ENCODE results near the gene CCDC148. TPM values are rescaled to one million over a fixed set of nuclear protein-coding genes. Genes with fewer than 3 reads are reported as not detected.

Gene CCDC148
- polyA plus RNA-seq, 3 donors: not detected

DNA sequence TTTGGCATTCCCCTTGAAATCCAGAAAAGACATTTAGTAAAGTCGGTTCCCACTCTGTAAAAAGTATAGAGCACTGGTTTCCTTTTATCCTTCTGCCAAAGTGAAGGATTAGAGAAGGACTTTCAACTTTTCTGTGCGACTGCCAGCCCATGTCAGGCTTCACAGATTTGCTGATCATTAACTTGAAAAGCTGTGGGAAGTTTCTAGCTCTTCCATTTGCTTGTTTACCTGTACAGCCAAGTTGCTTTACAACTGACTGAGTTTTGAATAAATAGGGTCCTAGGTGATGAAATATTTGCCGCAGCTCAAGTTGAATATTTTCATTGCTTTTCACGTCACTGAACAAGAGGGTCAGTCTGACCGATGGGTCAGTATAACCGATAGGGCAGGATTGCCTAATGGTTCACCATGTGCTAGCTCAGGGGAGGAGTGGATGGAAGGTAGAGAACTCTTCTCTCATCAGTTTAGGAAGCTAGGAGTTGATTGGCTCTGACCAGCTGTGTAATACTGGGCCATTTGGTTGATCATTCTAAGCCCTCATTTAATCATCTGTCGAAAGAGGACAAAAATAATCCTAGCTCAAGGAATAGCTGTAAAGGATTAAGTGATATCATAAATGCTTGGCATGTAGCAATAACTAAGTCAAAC is 324.5 kb downstream of the CCDC148 start:
- H3K79me2 ChIP-seq (ENCODE audit: insufficient read depth, low read length): no peaks in the 10 kb centered on the region
- intact Hi-C loops (cut with micrococcal nuclease): no loop called here
- 93% methylated on average over 3 of the region's 7 CpGs for WGBS (ENCODE audit: insufficient coverage)

GRCh38 chr2:158131483-158131912 is 325.1 kb downstream of the CCDC148 start:
- H3K4me2 ChIP-seq (replicated peaks; ENCODE audit: extremely low read depth, low read length, poor library complexity, severe bottlenecking): no peak overlapping the region
- no peaks in the 10 kb centered on the region for H3K9me3 ChIP-seq (replicated peaks in 1 of 2; ENCODE audit: control insufficient read depth in 1 of 2, insufficient read depth in 1 of 2, low read length in 2 of 2)
- Mint-ChIP-seq H3K4me1 (peaks cover 9% of the 10 kb centered on the region), H3K36me3 (no peaks in the 10 kb centered on the region), H3K27ac (no peak overlapping the region), H3K9me3 (no peaks in the 10 kb centered on the region), H3K27me3 (ENCODE audit: low read depth in 3 of 3) (peaks cover 0 to 3% (median 0%) of the 10 kb centered on the region in 3 donors), H3K4me3 (no peak overlapping the region)
- intact Hi-C loops (cut with micrococcal nuclease): no loop called here
- DNase-seq: no peak
- H3K9ac ChIP-seq (ENCODE audit: insufficient read depth, low read length, poor library complexity, severe bottlenecking): no peak overlapping the region
- WGBS (ENCODE audit: insufficient coverage): no CpG with 5 or more reads among the region's 1 CpG
- H3K4me1 ChIP-seq (ENCODE audit: control insufficient read depth in 1 of 2, insufficient read depth in 2 of 2, low read length in 2 of 2): peaks cover 0 to 2% of the 10 kb centered on the region in 2 donors
- H3K36me3 ChIP-seq (replicated peaks in 1 of 2; ENCODE audit: control insufficient read depth in 1 of 2, insufficient read depth in 2 of 2, low read length in 2 of 2): no peaks in the 10 kb centered on the region
- no peak overlapping the region for H2AFZ ChIP-seq (ENCODE audit: insufficient read depth, low read depth, low read length, poor library complexity, severe bottlenecking)
- no peak for TF ChIP-seq CTCF (IDR thresholded peaks at IDR 0.05)
- no peaks in the 10 kb centered on the region for H3K79me2 ChIP-seq (ENCODE audit: insufficient read depth, low read length)
- no peak overlapping the region for H3K27ac ChIP-seq (ENCODE audit: low read depth in 1 of 2, low read length in 2 of 2)
- no peak overlapping the region for H3K4me3 ChIP-seq (replicated peaks in 1 of 3; ENCODE audit: low read depth in 2 of 3, low read length in 3 of 3)
- no peaks in the 10 kb centered on the region for H4K20me1 ChIP-seq (ENCODE audit: insufficient read depth, low read length)
- no peaks in the 10 kb centered on the region for H3K27me3 ChIP-seq (ENCODE audit: control insufficient read depth in 2 of 2, insufficient read depth in 2 of 2, low read length in 2 of 2)

More for the DNA sequence above, 324.5 kb downstream of the CCDC148 start:
- Mint-ChIP-seq H3K27ac (no peak overlapping the region), H3K36me3 (no peaks in the 10 kb centered on the region), H3K4me3 (no peak overlapping the region), H3K4me1 (peaks cover 9% of the 10 kb centered on the region), H3K27me3 (ENCODE audit: low read depth in 3 of 3) (peaks cover 0 to 3% (median 0%) of the 10 kb centered on the region in 3 donors), H3K9me3 (peaks cover 0 to 2% (median 0%) of the 10 kb centered on the region in 7 donors)
- Histone ChIP-seq H3K9ac (ENCODE audit: insufficient read depth, low read length, poor library complexity, severe bottlenecking) (no peak overlapping the region), H4K20me1 (ENCODE audit: insufficient read depth, low read length) (no peaks in the 10 kb centered on the region), H3K27me3 (ENCODE audit: control insufficient read depth in 2 of 2, insufficient read depth in 2 of 2, low read length in 2 of 2) (no peaks in the 10 kb centered on the region), H3K36me3 (replicated peaks in 1 of 2; ENCODE audit: control insufficient read depth in 1 of 2, insufficient read depth in 2 of 2, low read length in 2 of 2) (no peaks in the 10 kb centered on the region), H3K4me3 (replicated peaks in 1 of 3; ENCODE audit: low read depth in 2 of 3, low read length in 3 of 3) (no peak overlapping the region), H2AFZ (ENCODE audit: insufficient read depth, low read depth, low read length, poor library complexity, severe bottlenecking) (no peak overlapping the region), H3K27ac (ENCODE audit: low read depth in 1 of 2, low read length in 2 of 2) (no peak overlapping the region), H3K4me2 (replicated peaks; ENCODE audit: extremely low read depth, low read length, poor library complexity, severe bottlenecking) (no peak overlapping the region), H3K4me1 (ENCODE audit: control insufficient read depth in 1 of 2, insufficient read depth in 2 of 2, low read length in 2 of 2) (peaks cover 0 to 2% of the 10 kb centered on the region in 2 donors), H3K9me3 (replicated peaks in 1 of 2; ENCODE audit: control insufficient read depth in 1 of 2, insufficient read depth in 1 of 2, low read length in 2 of 2) (no peaks in the 10 kb centered on the region)
- DNase-seq: no peak
- no peak for TF ChIP-seq CTCF (IDR thresholded peaks at IDR 0.05)
